Measurements from ENCODE around the gene MICA.

MICA gene

GRCh38 chr6:31462026-31462963 lies 58.9 kb downstream of the MICA start:
- no peak for DNase-seq (ENCODE audit: low spot score)

GRCh38 chr6:31462964-31463870 lies 59.8 kb downstream of the MICA start:
- DNase-seq (ENCODE audit: low spot score) = peak; percentile 87

GRCh38 chr6:31464252-31465184 lies 61.1 kb downstream of the MICA start:
- no peak for DNase-seq (ENCODE audit: low spot score)

Measured in LoVo (cell line).